ENCODE measurements around the gene LFNG.
A peak's percentile ranks its signal among the peaks of the same experiment; 100 is the strongest.

Gene LFNG

GRCh38 chr7:2517678-2518507 is 1.7 kb upstream of the LFNG start:
- no peak for DNase-seq (ENCODE audit: low read depth)

- no peak for DNase-seq (ENCODE audit: low read depth)
Measured at GRCh38 chr7:2518737-2519118, 846 bp upstream of the LFNG start.

- DNase-seq (ENCODE audit: low read depth) = no peak
Measured at GRCh38 chr7:2520131-2520760, 672 bp downstream of the LFNG start.

GRCh38 chr7:2520761-2521290 is 1.3 kb downstream of the LFNG start:
- no peak for DNase-seq (ENCODE audit: low read depth)

GRCh38 chr7:2521341-2521745 is 1.8 kb downstream of the LFNG start:
- no peak for DNase-seq (ENCODE audit: low read depth)

GRCh38 chr7:2521952-2522591 is 2.5 kb downstream of the LFNG start:
- peak; percentile 56 for DNase-seq (ENCODE audit: low read depth)

GRCh38 chr7:2522780-2523433 is 3.3 kb downstream of the LFNG start:
- no peak for DNase-seq (ENCODE audit: low read depth)

- no peak for DNase-seq (ENCODE audit: low read depth)
Measured at GRCh38 chr7:2523461-2523936, 3.9 kb downstream of the LFNG start.

GRCh38 chr7:2523941-2524807 is 4.6 kb downstream of the LFNG start:
- no peak for DNase-seq (ENCODE audit: low read depth)

GRCh38 chr7:2524808-2525657 is 5.5 kb downstream of the LFNG start:
- DNase-seq (ENCODE audit: low read depth) = no peak

GRCh38 chr7:2525658-2526630 is 6.4 kb downstream of the LFNG start:
- no peak for DNase-seq (ENCODE audit: low read depth)

GRCh38 chr7:2526659-2527504 is 7.3 kb downstream of the LFNG start:
- DNase-seq (ENCODE audit: low read depth) = no peak

- DNase-seq (ENCODE audit: low read depth) = peak; percentile 48
Measured at GRCh38 chr7:2527505-2528467, 8.2 kb downstream of the LFNG start.

- DNase-seq (ENCODE audit: low read depth) = no peak
Measured at GRCh38 chr7:2528481-2529095, 9.0 kb downstream of the LFNG start.

GRCh38 chr7:2529161-2530070 is 9.8 kb downstream of the LFNG start:
- peak; percentile 47 for DNase-seq (ENCODE audit: low read depth)
